GM23248 (cell line): ENCODE data around the gene CBFA2T3. TPM values are rescaled to one million over a fixed set of nuclear protein-coding genes. Genes with fewer than 3 reads are reported as not detected.
A peak's percentile ranks its signal among the peaks of the same experiment; 100 is the strongest.

Source experiments
- DNase-seq: peaks from one replicate; pipeline ENCODE4 v3.0.0-alpha.2; 2015
- H2AFZ ChIP-seq: fragments of 200-600 bp; sonication (generic); 2 replicates; pipeline ENCODE4 v1.6.1; 2016; ENCODE audit warnings: antibody characterized with exemption
- H3F3A ChIP-seq: fragments of 200-600 bp; sonication (generic); 2 replicates; pipeline ENCODE4 v1.6.1; 2016; ENCODE audit warnings: mild to moderate bottlenecking, antibody characterized with exemption, mixed run types; ENCODE audit not compliant: insufficient read depth
- H3K27ac ChIP-seq: fragments of 200-600 bp; sonication (generic); 2 replicates; pipeline ENCODE4 v1.5.1; 2016; ENCODE audit warnings: mild to moderate bottlenecking
- H3K27me3 ChIP-seq: fragments of 200-600 bp; sonication (generic); replicated peaks from 2 replicates; pipeline ENCODE4 v1.6.1; 2016; ENCODE audit warnings: mild to moderate bottlenecking; ENCODE audit not compliant: insufficient read depth
- H3K36me3 ChIP-seq: fragments of 200-600 bp; sonication (generic); 2 replicates; pipeline ENCODE4 v1.6.1; 2016; ENCODE audit warnings: low read depth, mild to moderate bottlenecking
- H3K4me1 ChIP-seq: fragments of 200-600 bp; sonication (generic); 2 replicates; pipeline ENCODE4 v1.6.1; 2016; ENCODE audit warnings: mild to moderate bottlenecking; ENCODE audit not compliant: insufficient read depth
- H3K4me2 ChIP-seq: fragments of 200-600 bp; sonication (generic); one replicate; pipeline ENCODE4 v1.6.1; 2016; ENCODE audit warnings: mild to moderate bottlenecking; ENCODE audit not compliant: unreplicated experiment
- H3K4me3 ChIP-seq: fragments of 200-600 bp; sonication (generic); 2 replicates; pipeline ENCODE4 v1.5.1; 2016; ENCODE audit warnings: mild to moderate bottlenecking
- H3K79me2 ChIP-seq: fragments of 200-600 bp; sonication (generic); 2 replicates; pipeline ENCODE4 v1.6.1; 2016; ENCODE audit warnings: mild to moderate bottlenecking; ENCODE audit not compliant: insufficient read depth
- H3K9ac ChIP-seq: fragments of 200-600 bp; sonication (generic); 2 replicates; pipeline ENCODE4 v1.6.1; 2016; ENCODE audit warnings: mild to moderate bottlenecking
- H3K9me2 ChIP-seq: fragments of 200-600 bp; sonication (generic); 2 replicates; pipeline ENCODE4 v1.6.1; 2016; ENCODE audit warnings: mixed run types, mild to moderate bottlenecking, moderate library complexity; ENCODE audit not compliant: insufficient read depth
- H3K9me3 ChIP-seq: fragments of 200-600 bp; sonication (generic); one replicate; pipeline ENCODE4 v1.6.1; 2017; ENCODE audit warnings: low read depth
- H4K20me1 ChIP-seq: fragments of 200-600 bp; sonication (generic); 2 replicates; pipeline ENCODE4 v1.6.0; 2016; ENCODE audit not compliant: insufficient read depth
- EZH2 ChIP-seq: fragments of 200-600 bp; sonication (generic); IDR thresholded peaks from 2 replicates; pipeline ENCODE4 v1.6.1; 2018; ENCODE audit warnings: antibody characterized with exemption, mild to moderate bottlenecking; ENCODE audit not compliant: insufficient read depth, poor library complexity, severe bottlenecking
- EZH2phosphoT487 ChIP-seq: fragments of 200-600 bp; sonication (generic); IDR thresholded peaks from 2 replicates; pipeline ENCODE4 v1.6.1; 2018; ENCODE audit warnings: antibody characterized with exemption, moderate library complexity, mild to moderate bottlenecking, low read depth; ENCODE audit not compliant: insufficient read depth
- WGBS, 2 experiments: methylation state at CpG; one replicate each; pipeline ENCODE4 v1.1.6; 2015 to 2017; ENCODE audit warnings: low lambda C conversion rate in 2 of 2, low coverage in 1 of 2; ENCODE audit errors: missing lambda C conversion rate in 2 of 2; 5-methylcytosine and 5-hydroxymethylcytosine counted together
- in situ Hi-C: fragments of 300-500 bp; cut with MboI; formaldehyde crosslinking; loops from 2 replicates; pipeline ENCODE4 v1.15.0; 2020
- polyA plus RNA-seq: library from polyadenylated mRNA; unstranded; fragments of >200 nt; fragmentation: Nextera tagmentation; extraction: Ambion mirVana; gene quantifications from 2 replicates; pipeline ENCODE4 v1.2.1, GENCODE V29; 2016
- total RNA-seq: library from RNA; depleted of rRNA; stranded (reverse); fragments of >200 nt; shearing (Covaris generic); gene quantifications from 2 replicates; pipeline ENCODE4 v1.2.3, GENCODE V29; 2014

Gene CBFA2T3
- total and polyA plus RNA-seq, 2 experiments from 2014 or later = not detected

- Histone ChIP-seq H3K4me1 (peaks cover 16% of the 10 kb centered on the region), H3K27me3 (no peaks in the 10 kb centered on the region), H3K79me2 (no peaks in the 10 kb centered on the region), H3K9me2 (no peaks in the 10 kb centered on the region), H3K4me3 (no peak overlapping the region), H3K27ac (no peak overlapping the region), H3K4me2 (no peak overlapping the region), H3F3A (no peaks in the 10 kb centered on the region), H2AFZ (no peak overlapping the region), H4K20me1 (no peaks in the 10 kb centered on the region), H3K9ac (no peak overlapping the region), H3K9me3 (no peaks in the 10 kb centered on the region), H3K36me3 (no peaks in the 10 kb centered on the region)
- no peak for TF ChIP-seq EZH2phosphoT487
- TF ChIP-seq EZH2 = no peak
- in situ Hi-C loops = no loop called here
- DNase-seq = no peak
- 77 to 86% methylated on average over 12 to 17 of the region's 17 CpGs for WGBS, 2 experiments
Measured at GRCh38 chr16:88923450-88923849, 53.6 kb downstream of the CBFA2T3 start.

- TF ChIP-seq EZH2 (no peak), EZH2phosphoT487 (no peak)
- H3K9me3 ChIP-seq = no peaks in the 10 kb centered on the region
- no peaks in the 10 kb centered on the region for H3K27me3 ChIP-seq
- WGBS, 2 experiments = 76 to 77% methylated on average over 18 to 21 of the region's 22 CpGs
- no peak overlapping the region for H3K4me3 ChIP-seq
- no peak overlapping the region for H3K9ac ChIP-seq
- peaks cover 16% of the 10 kb centered on the region for H3K4me1 ChIP-seq
- no peaks in the 10 kb centered on the region for H3K79me2 ChIP-seq
- no peak overlapping the region for H3K27ac ChIP-seq
- H3F3A ChIP-seq = no peaks in the 10 kb centered on the region
- no peak for DNase-seq
- H3K36me3 ChIP-seq = no peaks in the 10 kb centered on the region
- no peaks in the 10 kb centered on the region for H3K9me2 ChIP-seq
- H4K20me1 ChIP-seq = no peaks in the 10 kb centered on the region
- no peak overlapping the region for H3K4me2 ChIP-seq
- in situ Hi-C loops = no loop called here
- no peak overlapping the region for H2AFZ ChIP-seq
Measured at GRCh38 chr16:88922826-88923410, 54.1 kb downstream of the CBFA2T3 start.

GRCh38 chr16:88922114-88922825 is 54.7 kb downstream of the CBFA2T3 start:
- no peak overlapping the region for H3K4me2 ChIP-seq
- H3K27me3 ChIP-seq = no peaks in the 10 kb centered on the region
- H3K9me3 ChIP-seq = no peaks in the 10 kb centered on the region
- in situ Hi-C loops = no loop called here
- WGBS, 2 experiments = 18 to 21% methylated on average over 25 to 26 of the region's 26 CpGs
- DNase-seq = peak; percentile 87
- no peak overlapping the region for H3K4me3 ChIP-seq
- no peak overlapping the region for H3K27ac ChIP-seq
- H3K4me1 ChIP-seq = peaks cover 16% of the 10 kb centered on the region
- no peaks in the 10 kb centered on the region for H3K9me2 ChIP-seq
- H3K36me3 ChIP-seq = no peaks in the 10 kb centered on the region
- H3K79me2 ChIP-seq = no peaks in the 10 kb centered on the region
- H3K9ac ChIP-seq = no peak overlapping the region
- H4K20me1 ChIP-seq = no peaks in the 10 kb centered on the region
- TF ChIP-seq EZH2 = no peak
- no peak for TF ChIP-seq EZH2phosphoT487
- H2AFZ ChIP-seq = no peak overlapping the region
- H3F3A ChIP-seq = no peaks in the 10 kb centered on the region

GRCh38 chr16:88921591-88921990 is 55.4 kb downstream of the CBFA2T3 start:
- peaks cover 16% of the 10 kb centered on the region for H3K4me1 ChIP-seq

More at GRCh38 chr16:88921591-88921990, 55.4 kb downstream of the CBFA2T3 start:
- no peaks in the 10 kb centered on the region for H4K20me1 ChIP-seq
- no peaks in the 10 kb centered on the region for H3K9me2 ChIP-seq
- no peaks in the 10 kb centered on the region for H3F3A ChIP-seq
- H3K4me2 ChIP-seq = no peak overlapping the region
- H2AFZ ChIP-seq = no peak overlapping the region
- H3K79me2 ChIP-seq = no peaks in the 10 kb centered on the region
- in situ Hi-C loops = no loop called here
- DNase-seq = no peak
- no peak overlapping the region for H3K27ac ChIP-seq
- TF ChIP-seq EZH2phosphoT487 (no peak), EZH2 (no peak)
- 54 to 58% methylated on average over 18 to 19 of the region's 19 CpGs for WGBS, 2 experiments
- H3K9me3 ChIP-seq = no peaks in the 10 kb centered on the region
- H3K9ac ChIP-seq = no peak overlapping the region
- no peaks in the 10 kb centered on the region for H3K36me3 ChIP-seq
- no peak overlapping the region for H3K4me3 ChIP-seq
- no peaks in the 10 kb centered on the region for H3K27me3 ChIP-seq
